GM18502 (cell line): Measurements from ENCODE around the gene NPIPB5.
"Not testable (repeated sequence)": the region's sequence is repeated elsewhere in the genome, so short reads cannot be mapped to it uniquely, and the experiment has no call there.

Experiments
- ATAC-seq: cut with Tn5 transposase; IDR thresholded peaks from one replicate; pipeline ENCODE4 v1.9.1; 2021; ENCODE audit warnings: mild to moderate bottlenecking; ENCODE audit not compliant: unreplicated experiment, poor library complexity

Gene NPIPB5

GRCh38 chr16:22510591-22510990 is at the start of gene NPIPB5:
NPIPB5 (plus strand) TSS chr16:22510891; CDS start chr16:22513802, 2,911 bp downstream.
- not testable (repeated sequence) for ATAC-seq

- ATAC-seq: not testable (repeated sequence)
These were observed 41.8 kb upstream of the NPIPB5 start for GRCh38 chr16:22468846-22469245.

- ATAC-seq: not testable (repeated sequence)
These were observed 27.3 kb downstream of the NPIPB5 start for GRCh38 chr16:22537996-22538395.

- not testable (repeated sequence) for ATAC-seq
These were observed 34.1 kb downstream of the NPIPB5 start for GRCh38 chr16:22544809-22545208.

- ATAC-seq: not testable (repeated sequence)
These were observed 35.9 kb downstream of the NPIPB5 start for GRCh38 chr16:22546630-22547029.

- not testable (repeated sequence) for ATAC-seq
These were observed 36.6 kb downstream of the NPIPB5 start for GRCh38 chr16:22547170-22547765.

GRCh38 chr16:22549853-22550252 is 39.2 kb downstream of the NPIPB5 start:
- not testable (repeated sequence) for ATAC-seq

- not testable (repeated sequence) for ATAC-seq
These were observed 40.5 kb downstream of the NPIPB5 start for GRCh38 chr16:22551143-22551542.

- ATAC-seq: not testable (repeated sequence)
These were observed 41.0 kb downstream of the NPIPB5 start for GRCh38 chr16:22551651-22552050.

GRCh38 chr16:22556759-22557158 is 46.1 kb downstream of the NPIPB5 start:
- ATAC-seq: not testable (repeated sequence)
